Mesendoderm (in vitro differentiated cells): ENCODE measurements around the gene USB1.

Experiments
- DNase-seq: peaks from one replicate; pipeline ENCODE4 v3.0.0; 2013
- H2AK5ac ChIP-seq: 2 replicates; pipeline ENCODE4 v1.6.1; 2013; ENCODE audit warnings: low read length, inconsistent platforms
- H2BK120ac ChIP-seq: 2 replicates; pipeline ENCODE4 v1.6.1; 2013; ENCODE audit warnings: low read depth, mild to moderate bottlenecking, low read length, moderate library complexity, mixed read lengths
- H2BK15ac ChIP-seq: replicated peaks from 2 replicates; pipeline ENCODE4 v1.6.1; 2013; ENCODE audit warnings: low read depth, mild to moderate bottlenecking, moderate library complexity
- H2BK5ac ChIP-seq: 2 replicates; pipeline ENCODE4 v1.6.1; 2013; ENCODE audit warnings: low read length, inconsistent platforms
- H3K18ac ChIP-seq: 2 replicates; pipeline ENCODE4 v1.6.1; 2013; ENCODE audit warnings: mild to moderate bottlenecking, low read length, mixed read lengths
- H3K23ac ChIP-seq: one replicate; pipeline ENCODE4 v1.6.1; 2013; ENCODE audit warnings: low read length
- H3K27ac ChIP-seq: 2 replicates; pipeline ENCODE4 v1.5.1; 2013; ENCODE audit warnings: low read depth, mild to moderate bottlenecking, inconsistent platforms, low read length, moderate library complexity
- H3K27me3 ChIP-seq: 2 replicates; pipeline ENCODE4 v1.6.1; 2013; ENCODE audit warnings: low read length, control low read depth, mild to moderate bottlenecking, inconsistent platforms; ENCODE audit not compliant: insufficient read depth, poor library complexity
- H3K36me3 ChIP-seq: 2 replicates; pipeline ENCODE4 v1.6.1; 2013; ENCODE audit warnings: low read length, inconsistent platforms; ENCODE audit not compliant: control insufficient read depth, insufficient read depth
- H3K4ac ChIP-seq: one replicate; pipeline ENCODE4 v1.6.1; 2013; ENCODE audit warnings: low read depth, mild to moderate bottlenecking, low read length, moderate library complexity
- H3K4me1 ChIP-seq: 2 replicates; pipeline ENCODE4 v1.6.1; 2013; ENCODE audit warnings: low read depth, low read length, inconsistent platforms; ENCODE audit not compliant: control insufficient read depth
- H3K4me2 ChIP-seq: 2 replicates; pipeline ENCODE4 v1.6.1; 2013; ENCODE audit warnings: low read length
- H3K4me3 ChIP-seq: 2 replicates; pipeline ENCODE4 v1.5.1; 2013; ENCODE audit warnings: mild to moderate bottlenecking, low read length
- H3K56ac ChIP-seq: one replicate; pipeline ENCODE4 v1.6.1; 2013; ENCODE audit warnings: low read length
- H3K79me1 ChIP-seq: 2 replicates; pipeline ENCODE4 v1.6.1; 2013; ENCODE audit warnings: low read length, inconsistent platforms
- H3K79me2 ChIP-seq: 2 replicates; pipeline ENCODE4 v1.6.1; 2013; ENCODE audit warnings: mild to moderate bottlenecking, low read length; ENCODE audit not compliant: control insufficient read depth, insufficient read depth
- H3K9ac ChIP-seq: 2 replicates; pipeline ENCODE4 v1.6.1; 2013; ENCODE audit warnings: low read length, inconsistent platforms
- H4K5ac ChIP-seq: one replicate; pipeline ENCODE4 v1.6.1; 2013; ENCODE audit warnings: low read length
- H4K8ac ChIP-seq: one replicate; pipeline ENCODE4 v1.6.1; 2013; ENCODE audit warnings: low read depth, mild to moderate bottlenecking, control low read depth, low read length, moderate library complexity
- WGBS: extraction: QIAGEN DNeasy Blood & Tissue Kit; methylation state at CpG from one replicate; pipeline ENCODE4 v1.1.7; 2013; ENCODE audit warnings: low lambda C conversion rate, missing lambda C conversion rate; ENCODE audit not compliant: insufficient coverage; ENCODE audit errors: extremely low coverage; 5-methylcytosine and 5-hydroxymethylcytosine counted together

The USB1 gene

GRCh38 chr16:57997528-57998265 lies 3.5 kb upstream of the USB1 start:
- Histone ChIP-seq H4K8ac (no peak overlapping the region), H2BK15ac (no peak overlapping the region), H2BK5ac (no peak overlapping the region), H3K18ac (no peak overlapping the region), H3K36me3 (peaks cover 3% of the 10 kb centered on the region), H3K56ac (peak overlapping the region; percentile 76), H3K27me3 (no peaks in the 10 kb centered on the region), H3K27ac (no peak overlapping the region), H4K5ac (no peak overlapping the region), H3K79me2 (peaks cover 5% of the 10 kb centered on the region), H2BK120ac (no peak overlapping the region), H3K4me1 (peaks cover 16% of the 10 kb centered on the region), H3K9ac (no peak overlapping the region), H3K23ac (no peak overlapping the region), H3K4me3 (no peak overlapping the region), H3K4ac (no peak overlapping the region), H2AK5ac (no peak overlapping the region), H3K4me2 (no peak overlapping the region), H3K79me1 (peaks cover 8% of the 10 kb centered on the region)
- no peak for DNase-seq
- WGBS: no CpG with 5 or more reads among the region's 36 CpGs

DNA sequence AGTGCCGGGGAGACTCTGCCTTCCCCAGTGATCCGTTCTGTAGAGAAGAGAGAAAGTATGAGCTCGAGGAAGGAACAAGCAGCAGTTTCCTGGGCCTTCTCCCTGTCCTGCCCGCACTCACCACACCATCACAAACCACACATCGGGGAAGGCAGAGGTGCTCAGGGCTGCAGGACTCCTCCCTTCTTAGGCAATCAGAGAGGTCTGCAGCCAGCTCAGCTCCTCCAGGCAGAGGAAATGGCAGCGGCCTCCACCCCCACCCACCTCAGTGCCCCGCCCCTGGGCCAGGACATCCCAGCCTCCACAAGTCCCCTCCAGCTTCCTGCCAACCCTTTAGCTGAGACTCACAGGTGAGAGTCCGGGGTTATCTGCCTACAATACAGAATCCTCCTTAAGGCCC lies 2.7 kb upstream of the USB1 start:
- Histone ChIP-seq H2BK5ac (no peak overlapping the region), H3K79me1 (peaks cover 10% of the 10 kb centered on the region), H3K36me3 (peaks cover 3% of the 10 kb centered on the region), H3K79me2 (peaks cover 5% of the 10 kb centered on the region), H2BK15ac (no peak overlapping the region), H3K4me3 (no peak overlapping the region), H3K23ac (no peak overlapping the region), H4K5ac (no peak overlapping the region), H3K4ac (no peak overlapping the region), H3K4me2 (peak overlapping the region; percentile 25), H3K27me3 (no peaks in the 10 kb centered on the region), H3K56ac (peak overlapping the region; percentile 76), H4K8ac (no peak overlapping the region), H3K18ac (no peak overlapping the region), H3K27ac (no peak overlapping the region), H3K4me1 (peaks cover 16% of the 10 kb centered on the region), H2AK5ac (no peak overlapping the region), H2BK120ac (no peak overlapping the region), H3K9ac (peak overlapping the region; percentile 62)
- peak; percentile 85 for DNase-seq
- WGBS: no CpG with 5 or more reads among the region's 8 CpGs

- no peaks in the 10 kb centered on the region for H3K27me3 ChIP-seq
- no peak overlapping the region for H3K18ac ChIP-seq
- peaks cover 16% of the 10 kb centered on the region for H3K4me1 ChIP-seq
- no peak overlapping the region for H4K8ac ChIP-seq
- no peak overlapping the region for H4K5ac ChIP-seq
- no peak overlapping the region for H2BK120ac ChIP-seq
- H3K27ac ChIP-seq: no peak overlapping the region
- peak overlapping the region; percentile 56 for H3K56ac ChIP-seq
- H2AK5ac ChIP-seq: no peak overlapping the region
- no CpG with 5 or more reads among the region's 3 CpGs for WGBS
- H3K79me2 ChIP-seq: peaks cover 5% of the 10 kb centered on the region
- no peak overlapping the region for H3K4me3 ChIP-seq
- H3K4ac ChIP-seq: no peak overlapping the region
- peak overlapping the region; percentile 37 for H3K9ac ChIP-seq
- peaks cover 10% of the 10 kb centered on the region for H3K79me1 ChIP-seq
- no peak overlapping the region for H3K23ac ChIP-seq
- peaks cover 3% of the 10 kb centered on the region for H3K36me3 ChIP-seq
- DNase-seq: no peak
- no peak overlapping the region for H2BK15ac ChIP-seq
- H2BK5ac ChIP-seq: no peak overlapping the region
- H3K4me2 ChIP-seq: no peak overlapping the region
These were observed 2.2 kb upstream of the USB1 start for GRCh38 chr16:57998992-57999365.

- Histone ChIP-seq H3K79me1 (peaks cover 10% of the 10 kb centered on the region), H3K9ac (peak overlapping the region; percentile 82), H3K27me3 (no peaks in the 10 kb centered on the region), H3K23ac (no peak overlapping the region), H3K4me2 (peak overlapping the region; percentile 64), H2AK5ac (no peak overlapping the region), H3K18ac (peak overlapping the region; percentile 85), H3K56ac (peak overlapping the region; percentile 88), H3K4me1 (peaks cover 16% of the 10 kb centered on the region), H3K36me3 (peaks cover 3% of the 10 kb centered on the region), H3K4ac (no peak overlapping the region), H3K79me2 (peaks cover 5% of the 10 kb centered on the region), H4K5ac (no peak overlapping the region), H3K27ac (no peak overlapping the region), H2BK15ac (no peak overlapping the region), H2BK5ac (no peak overlapping the region), H2BK120ac (no peak overlapping the region), H4K8ac (no peak overlapping the region), H3K4me3 (peak overlapping the region; percentile 52)
- peak; percentile 56 for DNase-seq
- WGBS: no CpG with 5 or more reads among the region's 6 CpGs
These were observed 1.7 kb upstream of the USB1 start for GRCh38 chr16:57999366-57999970.

GRCh38 chr16:57999971-58000705 lies 1.1 kb upstream of the USB1 start, which contains the start of gene ZNF319:
TSS of gene ZNF319 (minus strand) at chr16:58000672. CDS start at chr16:57998265, 2,407 bp downstream.
- Histone ChIP-seq H3K27ac (peak within 1 kb of the TSS; percentile 90), H3K4me3 (peak within 1 kb of the TSS; percentile 88), H3K9ac (peak within 1 kb of the TSS; percentile 88), H2BK5ac (peak within 1 kb of the TSS; percentile 62), H3K27me3 (no peaks in the 10 kb centered on the region), H4K8ac (peak within 1 kb of the TSS; percentile 42), H3K56ac (peak within 1 kb of the TSS; percentile 94), H3K79me2 (peaks cover 5% of the 10 kb centered on the region), H3K23ac (peak within 1 kb of the TSS; percentile 94), H2BK120ac (peak within 1 kb of the TSS; percentile 19), H3K79me1 (peaks cover 10% of the 10 kb centered on the region), H3K4me2 (peak within 1 kb of the TSS; percentile 64), H3K18ac (peak within 1 kb of the TSS; percentile 85), H2AK5ac (no peak within 1 kb of the TSS), H3K4ac (peak within 1 kb of the TSS; percentile 41), H3K4me1 (peaks cover 16% of the 10 kb centered on the region), H3K36me3 (peaks cover 3% of the 10 kb centered on the region), H2BK15ac (no peak within 1 kb of the TSS), H4K5ac (no peak within 1 kb of the TSS)
- no CpG with 5 or more reads among the region's 95 CpGs for WGBS
- peak; percentile 33 for DNase-seq
